GM12878 (cell line): ENCODE results near the gene GRAPL. TPM values are rescaled to one million over a fixed set of nuclear protein-coding genes. Genes with fewer than 3 reads are reported as not detected.
"Not testable (repeated sequence)": the region's sequence is repeated elsewhere in the genome, so short reads cannot be mapped to it uniquely, and the experiment has no call there.

Experiments used
- ATAC-seq: fragments of 200-7000 bp; cut with Tn5 transposase; 3 replicates; pipeline ENCODE4 v1.9.1; 2020; ENCODE audit warnings: mild to moderate bottlenecking, moderate library complexity
- BruUV-seq: library from RNA; stranded (reverse); fragments of 400-500 nt; replicated peaks from 2 replicates; lab custom pipeline; 2021; lab: Mats Ljungman, UMichigan
- CTCF ChIA-PET: fragments of 300-600 bp; sonication (Branson Sonifier 250); formaldehyde crosslinking; extraction: SDS; loops from one replicate; lab custom pipeline; 2021; ENCODE audit warnings: inconsistent platforms; lab: Yijun Ruan, JAX
- POLR2A ChIA-PET: fragments of 350-600 bp; formaldehyde crosslinking; extraction: SDS; loops from one replicate; lab custom pipeline; 2021; ENCODE audit warnings: inconsistent platforms; lab: Charles Lee
- RAD21 ChIA-PET: fragments of 300-600 bp; sonication (Branson Sonifier 250); formaldehyde crosslinking; loops from one replicate; lab custom pipeline; 2023; ENCODE audit warnings: antibody characterized with exemption; ENCODE audit not compliant: unreplicated experiment; lab: Charles Lee
- SMC1A ChIA-PET: fragments of 300-600 bp; sonication (Branson Sonifier 250); formaldehyde crosslinking; loops from one replicate; lab custom pipeline; 2023; ENCODE audit not compliant: unreplicated experiment, uncharacterized antibody; lab: Charles Lee
- DNase-seq: peaks from one replicate; pipeline ENCODE4 v3.0.0-alpha.2; 2011; ENCODE audit warnings: low read depth, low spot score
- FAIRE-seq: peaks from 3 replicates; lab custom pipeline; 2011; peaks lifted over from hg19 to GRCh38; lab: Jason Lieb, UNC
- H2AFZ ChIP-seq: 2 replicates; pipeline ENCODE4 v1.6.0; 2011; ENCODE audit warnings: low read depth, low read length, control low read depth; ENCODE audit not compliant: control insufficient read depth
- H3K27ac ChIP-seq: 2 replicates; pipeline ENCODE4 v1.5.1; 2011; ENCODE audit warnings: control low read depth; ENCODE audit not compliant: control insufficient read depth, insufficient read depth
- H3K27me3 ChIP-seq, 2 experiments: replicated peaks in 1 of 2; 2 replicates each; pipeline versions ENCODE4 v1.6.0 to v1.6.1; 2011; ENCODE audit warnings: low read length in 1 of 2; ENCODE audit not compliant: control insufficient read depth in 2 of 2, insufficient read depth in 2 of 2
- H3K36me3 ChIP-seq, 2 experiments: 2 replicates each; pipeline ENCODE4 v1.5.1; 2011; ENCODE audit warnings: low read length in 1 of 2; ENCODE audit not compliant: control insufficient read depth in 2 of 2, insufficient read depth in 2 of 2
- H3K4me1 ChIP-seq: 2 replicates; pipeline ENCODE4 v1.6.1; 2011; ENCODE audit warnings: mild to moderate bottlenecking, low read length, moderate library complexity, mixed read lengths; ENCODE audit not compliant: control insufficient read depth, insufficient read depth
- H3K4me2 ChIP-seq: 2 replicates; pipeline ENCODE4 v1.6.0; 2011; ENCODE audit warnings: control low read depth; ENCODE audit not compliant: control insufficient read depth, insufficient read depth
- H3K4me3 ChIP-seq: fragments of 200-600 bp; sonication (generic); 2 replicates; pipeline ENCODE4 v1.5.1; 2016
- H3K79me2 ChIP-seq: 2 replicates; pipeline ENCODE4 v1.6.0; 2011; ENCODE audit warnings: low read length; ENCODE audit not compliant: control insufficient read depth, insufficient read depth
- H3K9ac ChIP-seq: 2 replicates; pipeline ENCODE4 v1.8.0; 2011; ENCODE audit warnings: low read length, control low read depth, mixed read lengths; ENCODE audit not compliant: control insufficient read depth, insufficient read depth
- H3K9me3 ChIP-seq: replicated peaks from 3 replicates; pipeline ENCODE4 v1.5.1; 2011; ENCODE audit warnings: mild to moderate bottlenecking, low read length; ENCODE audit not compliant: control insufficient read depth, insufficient read depth
- H4K20me1 ChIP-seq: 2 replicates; pipeline ENCODE4 v1.6.0; 2011; ENCODE audit not compliant: control insufficient read depth, insufficient read depth
- WGBS: methylation state at CpG from one replicate; pipeline ENCODE4 v1.1.6; 2016; ENCODE audit warnings: low lambda C conversion rate; ENCODE audit not compliant: insufficient replicate concordance, insufficient coverage; ENCODE audit errors: missing lambda C conversion rate; 5-methylcytosine and 5-hydroxymethylcytosine counted together
- in situ Hi-C: fragments of 300-500 bp; cut with MboI; formaldehyde crosslinking; loops from 9 replicates; pipeline ENCODE4 v1.14.3; 2018; ENCODE audit warnings: mixed read lengths
- intact Hi-C: fragments of 100-400 bp; cut with micrococcal nuclease; formaldehyde crosslinking; loops from one replicate; pipeline ENCODE4 v1.14.2; 2022; ENCODE audit not compliant: unreplicated experiment
- polyA plus RNA-seq, 11 experiments: library from polyadenylated mRNA; depleted of rRNA in 4 of 11; unstranded in 6 of 11; stranded (reverse) in 5 of 11; fragments of >200 nt; fragmentation: Nextera tagmentation in 4 of 11; fragmentation: Illumina TruSeq in 1 of 11; extraction: Ambion mirVana in 4 of 11; extraction: Trizol in 1 of 11; gene quantifications; 1 replicate in 1 of 11; 2 replicates in 10 of 11; pipeline versions ENCODE4 v1.2.1 to v1.2.3, GENCODE V29; 2011 to 2016; ENCODE audit warnings: inconsistent platforms in 2 of 11, missing spikeins in 2 of 11, low read depth in 1 of 11
- total RNA-seq, 4 experiments: library from RNA; depleted of rRNA in 3 of 4; stranded (reverse); fragments of >200 nt in 3 of 4; fragmentation: Illumina TruSeq in 1 of 4; extraction: Trizol in 1 of 4; gene quantifications; 2 replicates each; pipeline versions ENCODE4 v1.2.1 to v1.2.3, GENCODE V29; 2013 to 2021

The GRAPL gene
- total and polyA plus RNA-seq, 10 of the 15 experiments (the other 5 are each of a cell fraction or from before 2014, with no cell fraction given) = 1.5 to 63.2 (median 14.4) TPM

DNA sequence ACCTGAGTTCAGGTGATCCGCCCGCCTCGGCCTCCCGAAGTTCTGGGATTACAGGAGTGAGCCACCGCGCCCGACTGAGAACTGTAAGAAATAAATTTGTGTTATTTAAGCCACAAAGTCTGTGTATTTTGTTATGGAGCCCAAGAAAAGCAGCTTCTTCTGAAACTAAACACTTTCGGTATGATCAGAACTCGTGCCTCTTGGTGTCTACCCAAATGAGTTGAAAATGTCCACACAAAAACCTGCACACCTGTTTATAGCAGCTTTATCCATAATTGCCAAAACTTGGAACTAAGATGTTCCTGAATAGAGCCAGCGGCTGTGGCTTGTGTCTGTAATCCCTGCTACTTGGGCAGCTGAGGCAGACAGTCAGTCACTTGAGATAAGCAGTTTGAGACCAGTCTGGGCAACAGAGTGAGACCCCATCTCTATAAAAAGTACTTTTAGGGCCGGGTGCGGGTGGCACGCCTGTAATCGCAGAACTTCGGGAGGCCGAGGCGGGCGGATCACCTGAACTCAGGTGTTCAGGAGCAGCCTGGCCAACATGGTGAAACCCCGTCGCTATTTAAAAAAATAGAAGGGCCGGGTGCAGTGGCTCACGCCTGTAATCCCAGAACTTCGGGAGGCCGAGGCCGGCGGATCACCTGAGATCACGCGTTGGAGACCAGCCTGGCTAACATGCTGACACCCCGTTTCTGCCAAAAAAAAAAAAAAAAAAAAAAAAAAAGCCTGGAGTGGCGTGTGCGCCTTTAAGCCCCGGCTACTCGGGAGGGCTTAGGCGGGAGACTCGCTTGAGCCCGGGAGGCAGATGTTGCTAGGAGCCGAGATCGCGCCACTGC lies 61.7 kb downstream of the GRAPL start:
- SMC1A ChIA-PET, intact Hi-C loops, H3K9ac ChIP-seq, H3K79me2 ChIP-seq, POLR2A ChIA-PET, H3K4me1 ChIP-seq, H4K20me1 ChIP-seq, FAIRE-seq, RAD21 ChIA-PET, H3K36me3 ChIP-seq, CTCF ChIA-PET, H3K4me3 ChIP-seq, H3K9me3 ChIP-seq, H2AFZ ChIP-seq, H3K4me2 ChIP-seq, H3K27ac ChIP-seq, in situ Hi-C loops, H3K27me3 ChIP-seq, DNase-seq: not testable (repeated sequence)
- BruUV-seq = TSS peak; percentile 99
- ATAC-seq = peak; percentile 91
- WGBS = no CpG with 5 or more reads among the region's 39 CpGs

- H3K4me1 ChIP-seq, H2AFZ ChIP-seq, FAIRE-seq, RAD21 ChIA-PET, SMC1A ChIA-PET, H3K4me2 ChIP-seq, CTCF ChIA-PET, H3K27me3 ChIP-seq, BruUV-seq, H3K9ac ChIP-seq, H3K27ac ChIP-seq, DNase-seq, H3K79me2 ChIP-seq, in situ Hi-C loops, H3K4me3 ChIP-seq, intact Hi-C loops, POLR2A ChIA-PET, H3K36me3 ChIP-seq, H3K9me3 ChIP-seq, H4K20me1 ChIP-seq: not testable (repeated sequence)
- peak; percentile 6; the same call in 2 of the 3 replicates for ATAC-seq
- no CpG with 5 or more reads among the region's 36 CpGs for WGBS
These were observed 62.5 kb downstream of the GRAPL start for GRCh38 chr17:19189781-19190405.

DNA sequence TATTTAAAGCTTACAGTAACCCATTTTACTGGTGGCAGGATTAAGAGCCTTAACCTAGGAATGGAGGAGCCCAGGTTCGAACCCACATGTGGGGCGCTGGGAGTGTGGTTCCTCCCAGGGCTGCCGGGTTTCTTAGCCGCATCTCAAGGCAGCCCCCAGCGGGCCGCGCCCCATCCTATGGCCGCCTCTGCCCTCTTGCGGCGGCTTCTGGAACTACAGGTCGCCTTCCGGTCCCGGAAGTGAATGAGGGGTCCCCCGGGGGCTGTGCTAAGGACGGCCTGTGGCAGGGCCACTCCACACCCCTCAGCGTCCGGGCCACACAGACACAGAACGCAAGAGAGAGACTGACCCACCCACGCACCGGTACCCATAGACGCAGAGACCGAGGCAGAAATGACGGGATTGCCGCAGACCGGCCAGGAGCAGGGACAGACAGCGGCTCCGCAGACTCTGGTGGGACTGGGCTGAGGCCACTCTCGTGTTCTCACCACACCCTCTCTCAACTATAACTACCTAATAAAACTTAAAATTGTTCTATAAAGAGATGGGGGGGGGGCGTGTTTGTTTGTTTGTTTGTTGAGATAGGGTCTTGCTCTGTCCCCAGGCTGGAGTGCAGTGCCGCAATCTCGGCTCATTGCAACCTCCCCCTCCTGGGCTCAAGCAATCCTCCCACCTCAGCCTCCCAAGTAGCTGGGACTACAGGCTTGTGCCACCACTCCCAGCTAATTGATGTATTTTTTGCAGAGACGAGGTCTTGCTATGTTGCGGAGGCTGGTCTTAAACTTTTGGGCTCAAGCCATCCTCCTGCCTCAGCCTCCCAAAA lies 69.2 kb downstream of the GRAPL start:
- RAD21 ChIA-PET, POLR2A ChIA-PET, CTCF ChIA-PET, H3K9me3 ChIP-seq, H3K36me3 ChIP-seq, DNase-seq, H3K27me3 ChIP-seq, FAIRE-seq, H3K4me2 ChIP-seq, BruUV-seq, SMC1A ChIA-PET, H3K27ac ChIP-seq, H3K79me2 ChIP-seq, H3K9ac ChIP-seq, H3K4me3 ChIP-seq, H2AFZ ChIP-seq, H3K4me1 ChIP-seq, in situ Hi-C loops, H4K20me1 ChIP-seq, intact Hi-C loops: not testable (repeated sequence)
- peak; percentile 99 for ATAC-seq
- WGBS = 20% methylated on average over 12 of the region's 33 CpGs
